HG03342 (cell line): Measurements from ENCODE around the gene CD164.

Source experiments
- ATAC-seq: cut with Tn5 transposase; IDR thresholded peaks from one replicate; pipeline ENCODE4 v1.9.1; 2021; ENCODE audit warnings: mild to moderate bottlenecking, moderate library complexity; ENCODE audit not compliant: unreplicated experiment

Gene CD164

GRCh38 chr6:109381747-109382575, at the start of gene CD164:
Gene CD164 (minus strand): TSS chr6:109382467. CDS start chr6:109382378, 89 bp downstream.
- peak; percentile 46 for ATAC-seq

- no peak for ATAC-seq
These were observed 47.2 kb upstream of the CD164 start for GRCh38 chr6:109429496-109429895.

- ATAC-seq = no peak
These were observed 46.7 kb upstream of the CD164 start for GRCh38 chr6:109428889-109429477.

GRCh38 chr6:109424946-109425345, 42.7 kb upstream of the CD164 start:
- no peak for ATAC-seq

GRCh38 chr6:109421184-109421583, 38.9 kb upstream of the CD164 start:
- ATAC-seq = no peak

GRCh38 chr6:109420751-109421150, 38.5 kb upstream of the CD164 start:
- no peak for ATAC-seq

GRCh38 chr6:109417646-109418045, 35.4 kb upstream of the CD164 start:
- no peak for ATAC-seq

GRCh38 chr6:109411034-109411433, 28.8 kb upstream of the CD164 start:
- no peak for ATAC-seq

GRCh38 chr6:109406196-109406595, 23.9 kb upstream of the CD164 start:
- no peak for ATAC-seq

- ATAC-seq = no peak
These were observed 14.8 kb upstream of the CD164 start for GRCh38 chr6:109397020-109397419.

- ATAC-seq = no peak
These were observed 13.9 kb upstream of the CD164 start for GRCh38 chr6:109396046-109396718.

GRCh38 chr6:109393886-109394281, 11.6 kb upstream of the CD164 start:
- no peak for ATAC-seq

- ATAC-seq = no peak
These were observed 11.1 kb upstream of the CD164 start for GRCh38 chr6:109393157-109393885.

- ATAC-seq = no peak
These were observed 7.5 kb upstream of the CD164 start for GRCh38 chr6:109389650-109390274.

- ATAC-seq = no peak
These were observed 6.0 kb upstream of the CD164 start for GRCh38 chr6:109388265-109388664.

GRCh38 chr6:109383438-109383940, 1.2 kb upstream of the CD164 start:
- ATAC-seq = no peak

- ATAC-seq = peak; percentile 70
These were observed 540 bp upstream of the CD164 start for GRCh38 chr6:109382576-109383437.

- no peak for ATAC-seq
These were observed 1.1 kb downstream of the CD164 start for GRCh38 chr6:109381061-109381746.

- ATAC-seq = no peak
These were observed 2.6 kb downstream of the CD164 start for GRCh38 chr6:109379711-109380110.
